ENCODE measurements around the gene FAM156B.
"Not testable (repeated sequence)": the region's sequence is repeated elsewhere in the genome, so short reads cannot be mapped to it uniquely, and the experiment has no call there.

DNA sequence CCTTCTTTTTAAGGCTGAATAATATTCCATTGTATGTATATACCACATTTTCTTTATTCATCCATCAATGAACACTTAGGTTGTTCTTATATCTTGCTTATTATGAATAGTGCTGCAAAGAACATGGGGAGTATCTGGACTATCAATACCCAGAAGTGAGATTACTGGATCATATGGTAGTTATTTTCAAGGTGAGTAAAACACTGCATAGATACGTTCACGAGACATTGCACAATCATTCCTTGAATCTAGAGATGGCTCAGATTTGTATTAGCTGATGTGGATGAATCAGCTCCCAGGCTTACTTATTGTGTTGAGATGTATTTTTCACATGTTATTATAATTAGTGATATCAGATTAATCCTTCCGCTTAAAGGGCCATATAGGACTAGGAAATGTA lies 17.6 kb downstream of the FAM156B start:
- TF ChIP-seq, protein P1, sequence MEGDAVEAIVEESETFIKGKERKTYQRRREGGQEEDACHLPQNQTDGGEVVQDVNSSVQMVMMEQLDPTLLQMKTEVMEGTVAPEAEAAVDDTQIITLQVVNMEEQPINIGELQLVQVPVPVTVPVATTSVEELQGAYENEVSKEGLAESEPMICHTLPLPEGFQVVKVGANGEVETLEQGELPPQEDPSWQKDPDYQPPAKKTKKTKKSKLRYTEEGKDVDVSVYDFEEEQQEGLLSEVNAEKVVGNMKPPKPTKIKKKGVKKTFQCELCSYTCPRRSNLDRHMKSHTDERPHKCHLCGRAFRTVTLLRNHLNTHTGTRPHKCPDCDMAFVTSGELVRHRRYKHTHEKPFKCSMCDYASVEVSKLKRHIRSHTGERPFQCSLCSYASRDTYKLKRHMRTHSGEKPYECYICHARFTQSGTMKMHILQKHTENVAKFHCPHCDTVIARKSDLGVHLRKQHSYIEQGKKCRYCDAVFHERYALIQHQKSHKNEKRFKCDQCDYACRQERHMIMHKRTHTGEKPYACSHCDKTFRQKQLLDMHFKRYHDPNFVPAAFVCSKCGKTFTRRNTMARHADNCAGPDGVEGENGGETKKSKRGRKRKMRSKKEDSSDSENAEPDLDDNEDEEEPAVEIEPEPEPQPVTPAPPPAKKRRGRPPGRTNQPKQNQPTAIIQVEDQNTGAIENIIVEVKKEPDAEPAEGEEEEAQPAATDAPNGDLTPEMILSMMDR (IDR thresholded peaks at IDR 0.05; ENCODE audit: low read depth, low read length), result not testable (repeated sequence)
- not testable (repeated sequence) for TF ChIP-seq POLR2A (IDR thresholded peaks at IDR 0.05; ENCODE audit: extremely low read depth, insufficient read length); MYC (IDR thresholded peaks at IDR 0.05; ENCODE audit: low read depth, low read length)
